ENCODE results near the gene ZNF407.

DNA sequence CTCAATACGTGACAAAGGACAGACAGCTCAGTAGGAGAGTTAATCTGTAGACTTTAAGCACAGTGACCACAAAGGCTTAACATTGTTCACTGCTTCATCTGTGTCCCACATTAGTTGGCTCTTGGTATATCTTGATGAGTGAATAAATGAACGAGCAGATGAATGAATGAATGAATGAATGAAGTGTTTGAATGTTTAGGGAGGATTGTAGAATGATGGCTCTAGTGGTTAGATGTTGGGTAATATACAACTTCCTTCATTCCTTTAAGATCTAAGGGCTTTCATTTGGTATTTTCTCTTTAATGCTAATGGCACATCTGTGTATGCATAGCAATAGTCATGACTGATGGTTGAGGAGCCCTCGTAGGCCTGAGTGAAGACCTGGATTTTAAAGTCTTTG, 40.5 kb downstream of the ZNF407 start:
- TF ChIP-seq STAT5B (CRISPR knock-in tag; IDR thresholded peaks at IDR 0.05): no peak
- TF ChIP-seq POLR2G (IDR thresholded peaks at IDR 0.05; ENCODE audit: low read depth, low read length): no peak
- no peak for TF ChIP-seq POLR2A (IDR thresholded peaks at IDR 0.05; ENCODE audit: insufficient read depth in 1 of 2, low read depth in 2 of 2, low read length in 2 of 2)
- TF ChIP-seq ZSCAN29 (CRISPR knock-in tag; conservative IDR thresholded peaks at IDR 0.05): no peak
- TF ChIP-seq ZNF282 (IDR thresholded peaks at IDR 0.05; ENCODE audit: partially characterized antibody): no peak
